Neutrophil (primary cell): ENCODE data around the gene IBTK.

ENCODE experiments used
- H3K27ac ChIP-seq: fragments of 200-600 bp; sonication (generic); 2 replicates; pipeline ENCODE4 v1.5.1; 2016; ENCODE audit warnings: mild to moderate bottlenecking, moderate library complexity
- H3K27me3 ChIP-seq: fragments of 200-600 bp; sonication (generic); 2 replicates; pipeline ENCODE4 v1.6.0; 2016; ENCODE audit warnings: mild to moderate bottlenecking
- H3K36me3 ChIP-seq: fragments of 200-600 bp; sonication (generic); 2 replicates; pipeline ENCODE4 v1.5.1; 2017
- H3K4me1 ChIP-seq, 2 experiments: fragments of 200-600 bp in 1 of 2; sonication (generic) in 1 of 2; 1 replicate in 1 of 2; 2 replicates in 1 of 2; pipeline versions ENCODE4 v1.5.1 to v1.6.1; 2013 to 2016; ENCODE audit warnings: low read depth in 1 of 2, low read length in 1 of 2, mild to moderate bottlenecking in 1 of 2, moderate library complexity in 1 of 2; ENCODE audit not compliant: control insufficient read depth in 1 of 2, insufficient read depth in 1 of 2
- H3K4me3 ChIP-seq, 2 experiments: fragments of 200-600 bp in 1 of 2; sonication (generic) in 1 of 2; 1 replicate in 1 of 2; 2 replicates in 1 of 2; pipeline ENCODE4 v1.5.1; 2013 to 2016; ENCODE audit warnings: low read depth in 1 of 2, low read length in 1 of 2, mild to moderate bottlenecking in 1 of 2, moderate library complexity in 1 of 2
- H3K9me3 ChIP-seq: fragments of 200-600 bp; sonication (generic); 2 replicates; pipeline ENCODE4 v1.5.1; 2016
- CTCF ChIP-seq: fragments of 200-600 bp; sonication (generic); IDR thresholded peaks from 2 replicates; pipeline ENCODE4 v1.5.1; 2016; ENCODE audit warnings: antibody characterized with exemption

IBTK gene

GRCh38 chr6:82243884-82244283 lies 3.7 kb downstream of the IBTK start:
- H3K9me3 ChIP-seq: no peaks in the 10 kb centered on the region
- no peak for TF ChIP-seq CTCF

GRCh38 chr6:82240186-82240585 lies 7.4 kb downstream of the IBTK start:
- Histone ChIP-seq H3K36me3 (peaks cover 6% of the 10 kb centered on the region), H3K9me3 (no peaks in the 10 kb centered on the region), H3K4me3 (no peak overlapping the region), H3K4me1 (no peaks in the 10 kb centered on the region), H3K27me3 (no peaks in the 10 kb centered on the region), H3K27ac (no peak overlapping the region)
- no peak for TF ChIP-seq CTCF

More at GRCh38 chr6:82243884-82244283, 3.7 kb downstream of the IBTK start:
- Histone ChIP-seq H3K36me3 (no peaks in the 10 kb centered on the region), H3K4me1 (peaks cover 14 to 18% of the 10 kb centered on the region in 2 experiments), H3K27ac (no peak overlapping the region), H3K4me3 (no peak overlapping the region), H3K27me3 (no peaks in the 10 kb centered on the region)

- TF ChIP-seq CTCF: no peak
- Histone ChIP-seq H3K27ac (no peak overlapping the region), H3K27me3 (no peaks in the 10 kb centered on the region), H3K4me1 (no peaks in the 10 kb centered on the region), H3K4me3 (no peak overlapping the region), H3K36me3 (peaks cover 6% of the 10 kb centered on the region), H3K9me3 (no peaks in the 10 kb centered on the region)
Observed at GRCh38 chr6:82239597-82239996, 7.9 kb downstream of the IBTK start.

GRCh38 chr6:82237013-82237412 lies 10.5 kb downstream of the IBTK start:
- H3K27ac ChIP-seq: no peak overlapping the region
- no peaks in the 10 kb centered on the region for H3K27me3 ChIP-seq
- peaks cover 14% of the 10 kb centered on the region for H3K36me3 ChIP-seq
- TF ChIP-seq CTCF: no peak
- H3K9me3 ChIP-seq: no peaks in the 10 kb centered on the region
- H3K4me3 ChIP-seq: no peak overlapping the region
- H3K4me1 ChIP-seq: no peaks in the 10 kb centered on the region

GRCh38 chr6:82227770-82228169 lies 19.8 kb downstream of the IBTK start:
- H3K4me3 ChIP-seq: no peak overlapping the region
- no peak overlapping the region for H3K27ac ChIP-seq
- peaks cover 48% of the 10 kb centered on the region for H3K36me3 ChIP-seq
- H3K4me1 ChIP-seq: no peaks in the 10 kb centered on the region
- TF ChIP-seq CTCF: no peak
- H3K9me3 ChIP-seq: no peaks in the 10 kb centered on the region
- no peaks in the 10 kb centered on the region for H3K27me3 ChIP-seq

GRCh38 chr6:82220167-82220566 lies 27.4 kb downstream of the IBTK start:
- Histone ChIP-seq H3K9me3 (no peaks in the 10 kb centered on the region), H3K4me3 (no peak overlapping the region), H3K36me3 (peaks cover 56% of the 10 kb centered on the region), H3K4me1 (no peaks in the 10 kb centered on the region), H3K27ac (no peak overlapping the region), H3K27me3 (no peaks in the 10 kb centered on the region)
- TF ChIP-seq CTCF: no peak
